ENCODE results near the gene CACUL1. TPM values are rescaled to one million over a fixed set of nuclear protein-coding genes. Genes with fewer than 3 reads are reported as not detected.

Gene CACUL1
- total RNA-seq, 4 donors from 2014 or later: 36.4 to 46.3 (median 41.9) TPM

GRCh38 chr10:118689070-118689858 is 65.5 kb downstream of the CACUL1 start:
- DNase-seq (ENCODE audit: low spot score): no peak
- no peak for ATAC-seq (ENCODE audit: low FRiP score)
- TF ChIP-seq, protein P1, sequence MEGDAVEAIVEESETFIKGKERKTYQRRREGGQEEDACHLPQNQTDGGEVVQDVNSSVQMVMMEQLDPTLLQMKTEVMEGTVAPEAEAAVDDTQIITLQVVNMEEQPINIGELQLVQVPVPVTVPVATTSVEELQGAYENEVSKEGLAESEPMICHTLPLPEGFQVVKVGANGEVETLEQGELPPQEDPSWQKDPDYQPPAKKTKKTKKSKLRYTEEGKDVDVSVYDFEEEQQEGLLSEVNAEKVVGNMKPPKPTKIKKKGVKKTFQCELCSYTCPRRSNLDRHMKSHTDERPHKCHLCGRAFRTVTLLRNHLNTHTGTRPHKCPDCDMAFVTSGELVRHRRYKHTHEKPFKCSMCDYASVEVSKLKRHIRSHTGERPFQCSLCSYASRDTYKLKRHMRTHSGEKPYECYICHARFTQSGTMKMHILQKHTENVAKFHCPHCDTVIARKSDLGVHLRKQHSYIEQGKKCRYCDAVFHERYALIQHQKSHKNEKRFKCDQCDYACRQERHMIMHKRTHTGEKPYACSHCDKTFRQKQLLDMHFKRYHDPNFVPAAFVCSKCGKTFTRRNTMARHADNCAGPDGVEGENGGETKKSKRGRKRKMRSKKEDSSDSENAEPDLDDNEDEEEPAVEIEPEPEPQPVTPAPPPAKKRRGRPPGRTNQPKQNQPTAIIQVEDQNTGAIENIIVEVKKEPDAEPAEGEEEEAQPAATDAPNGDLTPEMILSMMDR (IDR thresholded peaks at IDR 0.05): no peak

DNA sequence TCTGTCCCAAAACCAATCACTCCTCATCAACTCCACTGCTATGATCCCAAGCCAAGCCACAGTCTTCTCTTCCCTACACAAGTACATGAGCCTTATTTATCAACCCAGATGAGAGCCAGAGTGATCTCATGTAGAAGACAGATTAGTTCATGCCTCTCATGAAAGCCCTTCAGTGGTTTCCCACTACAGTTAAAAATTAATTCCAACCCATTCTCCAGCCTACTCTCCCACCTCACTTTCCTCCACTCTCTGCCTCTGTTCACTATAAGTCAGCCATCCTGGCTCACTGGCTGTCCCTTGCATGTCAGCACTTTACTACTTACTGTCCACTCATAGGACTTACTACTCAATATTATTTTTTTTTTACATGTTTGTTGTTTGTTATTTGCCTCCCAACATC is 67.3 kb downstream of the CACUL1 start:
- no peak for DNase-seq (ENCODE audit: low spot score)
- TF ChIP-seq, protein P1 (IDR thresholded peaks at IDR 0.05): no peak
- ATAC-seq (ENCODE audit: low FRiP score): no peak

DNA sequence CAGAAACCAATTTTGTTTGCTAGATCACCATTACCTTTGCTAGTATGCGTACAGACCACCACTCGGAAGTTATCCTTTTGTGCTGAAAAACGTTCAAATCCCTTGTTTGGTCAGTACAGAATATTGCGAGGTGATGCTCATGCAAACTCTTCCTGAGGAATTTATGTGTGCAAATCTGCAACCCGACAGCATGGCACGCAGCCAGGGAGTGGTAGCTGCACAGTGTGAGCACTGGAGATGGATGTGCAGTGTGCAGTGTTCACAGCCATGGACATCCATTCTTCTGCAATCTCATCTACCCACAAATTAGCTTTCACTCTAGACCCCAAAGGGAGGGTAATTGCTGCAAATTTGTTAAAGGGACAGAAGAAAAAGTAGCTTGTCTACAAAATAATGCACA is 72.2 kb downstream of the CACUL1 start:
- DNase-seq (ENCODE audit: low spot score): no peak
- TF ChIP-seq, protein P1 (IDR thresholded peaks at IDR 0.05): no peak
- ATAC-seq (ENCODE audit: low FRiP score): no peak

GRCh38 chr10:118680197-118680596 is 74.6 kb downstream of the CACUL1 start:
- TF ChIP-seq, protein P1 (IDR thresholded peaks at IDR 0.05): no peak
- ATAC-seq (ENCODE audit: low FRiP score) (no peak), DNase-seq (ENCODE audit: low spot score) (no peak)

DNA sequence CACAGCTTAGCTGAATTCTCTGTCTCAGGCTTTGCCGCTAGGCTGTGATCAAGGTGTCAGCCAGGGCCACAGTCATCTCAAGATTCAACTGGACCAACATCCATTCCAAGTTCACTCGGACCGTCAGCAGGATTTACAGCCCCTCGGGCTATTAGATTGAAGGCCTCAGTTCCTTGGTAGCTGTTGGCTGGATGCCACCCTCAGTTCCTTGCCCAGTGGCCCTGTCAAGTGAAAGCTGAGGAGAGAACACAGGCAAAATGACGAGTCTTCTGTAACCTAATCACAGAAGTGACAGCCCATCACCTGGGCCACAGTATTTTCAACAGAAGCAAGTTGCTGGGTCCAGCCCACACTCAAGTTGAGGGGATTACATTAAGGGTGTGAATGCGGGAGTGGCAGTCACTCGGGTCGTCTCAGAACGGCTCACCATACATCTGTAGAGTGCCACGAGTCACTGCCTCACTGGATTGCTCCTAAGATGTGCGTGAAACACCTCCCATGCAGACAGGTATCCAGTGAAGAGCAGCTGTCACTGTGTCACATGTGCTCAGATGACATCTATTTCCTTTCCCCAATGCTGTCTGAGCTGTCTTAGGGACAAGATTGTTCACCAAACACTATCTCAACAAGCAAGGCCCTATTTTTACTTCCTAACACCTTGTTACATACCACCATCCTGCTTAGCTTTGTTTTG is 80.4 kb downstream of the CACUL1 start:
- TF ChIP-seq, protein P1 (IDR thresholded peaks at IDR 0.05): no peak
- no peak for ATAC-seq (ENCODE audit: low FRiP score)
- no peak for DNase-seq (ENCODE audit: low spot score)

DNA sequence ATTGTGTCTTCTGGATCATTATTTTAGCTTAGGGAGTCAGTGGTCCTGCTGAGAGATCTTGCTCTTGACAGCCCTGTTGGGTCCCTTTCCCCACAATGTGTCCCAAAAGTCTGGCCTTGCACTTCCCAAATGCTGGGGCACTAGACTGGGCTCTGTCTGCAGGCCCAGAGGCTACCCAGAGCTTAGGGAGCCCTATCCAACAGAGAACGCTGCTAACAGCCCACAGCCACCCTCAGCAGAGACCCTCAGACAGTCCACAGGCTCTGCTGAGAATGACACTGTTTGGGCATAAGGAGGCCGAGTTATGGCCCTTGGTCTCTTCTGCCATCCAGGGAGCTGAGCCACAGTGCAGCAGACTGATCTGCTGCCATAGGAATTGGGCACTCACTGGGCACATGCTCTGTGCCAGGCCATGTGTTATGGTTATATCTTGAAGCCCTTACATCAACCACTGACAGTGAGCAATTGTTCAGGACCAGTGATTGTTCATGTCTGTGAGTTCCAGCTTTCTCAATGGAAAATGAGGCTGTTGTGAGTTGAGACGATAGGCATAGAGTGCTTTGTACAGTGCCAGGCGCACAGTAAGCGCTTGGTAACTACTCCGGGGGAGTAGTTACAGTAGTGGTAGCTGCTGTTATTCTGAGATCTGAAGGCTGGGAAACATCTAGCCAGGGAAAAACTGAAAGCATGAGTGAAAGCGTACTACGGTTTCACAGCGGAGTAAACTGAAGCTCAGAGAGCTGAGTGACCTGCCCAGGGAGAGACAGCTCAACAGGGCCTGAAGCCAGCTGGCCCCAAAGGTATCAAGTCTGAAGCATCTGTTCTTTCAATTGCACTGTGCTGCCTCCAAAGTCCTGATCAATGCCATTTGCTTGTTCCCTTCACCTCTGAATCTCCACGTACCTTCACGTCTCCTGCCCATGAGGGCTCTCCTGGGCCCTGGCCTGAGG is 81.7 kb downstream of the CACUL1 start:
- ATAC-seq (ENCODE audit: low FRiP score): no peak
- TF ChIP-seq, protein P1 (IDR thresholded peaks at IDR 0.05): no peak
- DNase-seq (ENCODE audit: low spot score): no peak
